Measurements from ENCODE around the gene GRID1. TPM values are rescaled to one million over a fixed set of nuclear protein-coding genes. Genes with fewer than 3 reads are reported as not detected.

Gene GRID1
- total RNA-seq, 1 experiment from 2014 or later: 5.6 TPM

GRCh38 chr10:86213148-86213547, 153.4 kb downstream of the GRID1 start:
- H3K4me3 ChIP-seq (replicated peaks in 1 of 2; ENCODE audit: low read depth in 1 of 2, low read length in 2 of 2): no peak overlapping the region
- H3K9me3 ChIP-seq (ENCODE audit: control insufficient read depth in 1 of 2, insufficient read depth in 1 of 2, low read depth in 1 of 2, low read length in 2 of 2): no peaks in the 10 kb centered on the region
- TF ChIP-seq POLR2AphosphoS5 (IDR thresholded peaks at IDR 0.05; ENCODE audit: low read depth, low read length): no peak
- no peak for TF ChIP-seq POLR2A (IDR thresholded peaks at IDR 0.05; ENCODE audit: borderline replicate concordance, extremely low read depth, insufficient read depth, insufficient read length)
- TF ChIP-seq CBX3 (IDR thresholded peaks at IDR 0.05; ENCODE audit: low read depth): no peak
- no peak for TF ChIP-seq JUND (IDR thresholded peaks at IDR 0.05)
- no peak for TF ChIP-seq ZNF274 (IDR thresholded peaks at IDR 0.05; ENCODE audit: low read depth, low read length)
- TF ChIP-seq EZH2phosphoT487 (IDR thresholded peaks at IDR 0.05; ENCODE audit: borderline replicate concordance): no peak
- no peak for TF ChIP-seq MAX (IDR thresholded peaks at IDR 0.05)
- TF ChIP-seq ZBTB33 (IDR thresholded peaks at IDR 0.05; ENCODE audit: extremely low read depth, insufficient replicate concordance, low read length): no peak
- no peaks in the 10 kb centered on the region for H4K20me1 ChIP-seq (ENCODE audit: insufficient read depth)
- no peaks in the 10 kb centered on the region for H3K36me3 ChIP-seq (ENCODE audit: control insufficient read depth in 1 of 2, insufficient read depth in 2 of 2, low read length in 2 of 2)
- no peak overlapping the region for H2AFZ ChIP-seq (ENCODE audit: low read depth, low read length, poor library complexity, severe bottlenecking)
- no peaks in the 10 kb centered on the region for H3K4me1 ChIP-seq (ENCODE audit: control insufficient read depth in 1 of 2, insufficient read depth in 2 of 2, low read length in 2 of 2)
- ATAC-seq (no peak), DNase-seq (ENCODE audit: low read depth, low spot score) (no peak)
- H3K27ac ChIP-seq (ENCODE audit: low read depth, low read length): no peak overlapping the region
- intact Hi-C loops (cut with micrococcal nuclease): no loop called here
- RAD21 ChIA-PET (ENCODE audit: low non-redundant PET in 1 of 2, low total read pairs in 2 of 2, uncharacterized antibody in 2 of 2, unreplicated experiment in 2 of 2): no interaction called here
- POLR2A ChIA-PET: no interaction called here
- no peak overlapping the region for H3K4me2 ChIP-seq (ENCODE audit: low read length)
- no peaks in the 10 kb centered on the region for H3K27me3 ChIP-seq (ENCODE audit: insufficient read depth, low read length)
- CTCF ChIA-PET: no interaction called here
- BruUV-seq (replicated peaks): no TSS peak
- no peaks in the 10 kb centered on the region for H3K9me2 ChIP-seq (ENCODE audit: insufficient read depth)
- H3K79me2 ChIP-seq (ENCODE audit: insufficient read depth, low read length): no peaks in the 10 kb centered on the region
- H3K9ac ChIP-seq (ENCODE audit: low read length): no peak overlapping the region

GRCh38 chr10:86212391-86212700, 154.2 kb downstream of the GRID1 start:
- H3K9ac ChIP-seq (ENCODE audit: low read length): no peak overlapping the region
- H2AFZ ChIP-seq (ENCODE audit: low read depth, low read length, poor library complexity, severe bottlenecking): no peak overlapping the region
- no peaks in the 10 kb centered on the region for H3K9me2 ChIP-seq (ENCODE audit: insufficient read depth)
- H3K27ac ChIP-seq (ENCODE audit: low read depth, low read length): no peak overlapping the region
- no peak for TF ChIP-seq SP1 (IDR thresholded peaks at IDR 0.05; ENCODE audit: low read depth)
- no peak for TF ChIP-seq ZBTB33 (IDR thresholded peaks at IDR 0.05; ENCODE audit: extremely low read depth, insufficient replicate concordance, low read length)
- no peak for TF ChIP-seq TCF7L2 (IDR thresholded peaks at IDR 0.05; ENCODE audit: borderline replicate concordance, extremely low read depth, insufficient read depth, insufficient read length)
- H3K79me2 ChIP-seq (ENCODE audit: insufficient read depth, low read length): no peaks in the 10 kb centered on the region
- ChIA-PET POLR2A (no interaction called here), RAD21 (ENCODE audit: low non-redundant PET in 1 of 2, low total read pairs in 2 of 2, uncharacterized antibody in 2 of 2, unreplicated experiment in 2 of 2) (no interaction called here), CTCF (no interaction called here)
- intact Hi-C loops (cut with micrococcal nuclease): no loop called here
- H3K9me3 ChIP-seq (ENCODE audit: control insufficient read depth in 1 of 2, insufficient read depth in 1 of 2, low read depth in 1 of 2, low read length in 2 of 2): no peaks in the 10 kb centered on the region
- H4K20me1 ChIP-seq (ENCODE audit: insufficient read depth): no peaks in the 10 kb centered on the region
- BruUV-seq (replicated peaks): no TSS peak
- no peaks in the 10 kb centered on the region for H3K36me3 ChIP-seq (ENCODE audit: control insufficient read depth in 1 of 2, insufficient read depth in 2 of 2, low read length in 2 of 2)
- H3K4me3 ChIP-seq (replicated peaks in 1 of 2; ENCODE audit: low read depth in 1 of 2, low read length in 2 of 2): no peak overlapping the region
- H3K27me3 ChIP-seq (ENCODE audit: insufficient read depth, low read length): no peaks in the 10 kb centered on the region
- no peak for DNase-seq (ENCODE audit: low read depth, low spot score)
- no peaks in the 10 kb centered on the region for H3K4me1 ChIP-seq (ENCODE audit: control insufficient read depth in 1 of 2, insufficient read depth in 2 of 2, low read length in 2 of 2)
- no peak for ATAC-seq
- no peak overlapping the region for H3K4me2 ChIP-seq (ENCODE audit: low read length)

All from HCT116 (cell line).